Neural progenitor cell (in vitro differentiated cells): ENCODE results near the gene PVR. TPM values are rescaled to one million over a fixed set of nuclear protein-coding genes. Genes with fewer than 3 reads are reported as not detected.

Experiments
- DNase-seq: peaks from one replicate; pipeline ENCODE4 v3.0.0-alpha.2; 2016; ENCODE audit warnings: low spot score
- H2AFZ ChIP-seq: fragments of 200-600 bp; sonication (generic); replicated peaks from 2 replicates; pipeline ENCODE4 v1.6.1; 2016; ENCODE audit warnings: antibody characterized with exemption
- H3F3A ChIP-seq: fragments of 200-600 bp; sonication (generic); 2 replicates; pipeline ENCODE4 v1.6.1; 2016; ENCODE audit warnings: antibody characterized with exemption, low read depth
- H3K27ac ChIP-seq: fragments of 200-600 bp; sonication (generic); 2 replicates; pipeline ENCODE4 v1.5.1; 2016; ENCODE audit warnings: mild to moderate bottlenecking
- H3K27me3 ChIP-seq: fragments of 200-600 bp; sonication (generic); 2 replicates; pipeline ENCODE4 v1.6.1; 2016; ENCODE audit warnings: mild to moderate bottlenecking, moderate library complexity
- H3K36me3 ChIP-seq: fragments of 200-600 bp; sonication (generic); 2 replicates; pipeline ENCODE4 v1.5.1; 2016
- H3K4me1 ChIP-seq: fragments of 200-600 bp; sonication (generic); 2 replicates; pipeline ENCODE4 v1.6.1; 2016; ENCODE audit warnings: mixed run types
- H3K4me2 ChIP-seq: fragments of 200-600 bp; sonication (generic); 2 replicates; pipeline ENCODE4 v1.6.1; 2016
- H3K4me3 ChIP-seq: fragments of 200-600 bp; sonication (generic); 2 replicates; pipeline ENCODE4 v1.5.1; 2016
- H3K79me2 ChIP-seq: fragments of 200-600 bp; sonication (generic); 2 replicates; pipeline ENCODE4 v1.6.1; 2016; ENCODE audit warnings: low read depth
- H3K9ac ChIP-seq: fragments of 200-600 bp; sonication (generic); 2 replicates; pipeline ENCODE4 v1.6.1; 2016
- H3K9me3 ChIP-seq: fragments of 200-600 bp; sonication (generic); 2 replicates; pipeline ENCODE4 v1.5.1; 2016; ENCODE audit warnings: low read depth
- H4K20me1 ChIP-seq: fragments of 200-600 bp; sonication (generic); 2 replicates; pipeline ENCODE4 v1.6.1; 2016; ENCODE audit warnings: low read depth
- H3K27ac Mint-ChIP-seq: 3 replicates; pipeline ENCODE4 v1.8.0; 2021; ENCODE audit warnings: mixed read lengths
- H3K27me3 Mint-ChIP-seq: 2 replicates; pipeline ENCODE4 v1.8.0; 2022; ENCODE audit warnings: low read depth, mild to moderate bottlenecking, inconsistent platforms, moderate library complexity, mixed read lengths; ENCODE audit not compliant: insufficient read depth
- H3K36me3 Mint-ChIP-seq: 3 replicates; pipeline ENCODE4 v1.8.0; 2021; ENCODE audit warnings: mixed read lengths
- H3K4me1 Mint-ChIP-seq: 3 replicates; pipeline ENCODE4 v1.8.0; 2021; ENCODE audit warnings: mixed read lengths
- H3K4me3 Mint-ChIP-seq: 3 replicates; pipeline ENCODE4 v1.8.0; 2021; ENCODE audit warnings: mild to moderate bottlenecking, moderate library complexity, mixed read lengths
- H3K9me3 Mint-ChIP-seq: 3 replicates; pipeline ENCODE4 v1.8.0; 2020; ENCODE audit warnings: mixed read lengths
- EZH2 ChIP-seq: fragments of 200-600 bp; sonication (generic); IDR thresholded peaks from 2 replicates; pipeline ENCODE4 v1.6.1; 2017; ENCODE audit warnings: antibody characterized with exemption, mild to moderate bottlenecking, moderate library complexity
- EZH2phosphoT487 ChIP-seq: fragments of 200-600 bp; sonication (generic); IDR thresholded peaks from 2 replicates; pipeline ENCODE4 v1.6.1; 2017; ENCODE audit warnings: antibody characterized with exemption
- total RNA-seq: library from RNA; depleted of rRNA; stranded (reverse); fragments of >200 nt; gene quantifications from 2 replicates; pipeline ENCODE4 v1.2.3, GENCODE V29; 2015; ENCODE audit warnings: low replicate concordance
- TF ChIP-seq, protein P1 (sequence below): fragments of 200-600 bp; sonication (generic); IDR thresholded peaks from 2 replicates; pipeline ENCODE4 v1.5.1; 2017; ENCODE audit warnings: antibody characterized with exemption, mild to moderate bottlenecking

PVR gene
- total RNA-seq, 1 donor from 2014 or later: 4.4 TPM

- H3K27me3 ChIP-seq: no peaks in the 10 kb centered on the region
- no peaks in the 10 kb centered on the region for H3F3A ChIP-seq
- H3K4me1 Mint-ChIP-seq: no peaks in the 10 kb centered on the region
- H4K20me1 ChIP-seq: no peaks in the 10 kb centered on the region
- H3K36me3 Mint-ChIP-seq: peaks cover 8% of the 10 kb centered on the region
- no peak overlapping the region for H3K27ac Mint-ChIP-seq
- no peak overlapping the region for H2AFZ ChIP-seq
- H3K27me3 Mint-ChIP-seq: peaks cover 2% of the 10 kb centered on the region
- H3K9ac ChIP-seq: no peak overlapping the region
- H3K9me3 ChIP-seq: no peaks in the 10 kb centered on the region
- H3K36me3 ChIP-seq: no peaks in the 10 kb centered on the region
- H3K9me3 Mint-ChIP-seq: no peaks in the 10 kb centered on the region
- no peaks in the 10 kb centered on the region for H3K4me1 ChIP-seq
- H3K4me2 ChIP-seq: no peak overlapping the region
- no peak overlapping the region for H3K4me3 Mint-ChIP-seq
- no peak overlapping the region for H3K27ac ChIP-seq
- no peak for TF ChIP-seq EZH2
- TF ChIP-seq, protein P1, sequence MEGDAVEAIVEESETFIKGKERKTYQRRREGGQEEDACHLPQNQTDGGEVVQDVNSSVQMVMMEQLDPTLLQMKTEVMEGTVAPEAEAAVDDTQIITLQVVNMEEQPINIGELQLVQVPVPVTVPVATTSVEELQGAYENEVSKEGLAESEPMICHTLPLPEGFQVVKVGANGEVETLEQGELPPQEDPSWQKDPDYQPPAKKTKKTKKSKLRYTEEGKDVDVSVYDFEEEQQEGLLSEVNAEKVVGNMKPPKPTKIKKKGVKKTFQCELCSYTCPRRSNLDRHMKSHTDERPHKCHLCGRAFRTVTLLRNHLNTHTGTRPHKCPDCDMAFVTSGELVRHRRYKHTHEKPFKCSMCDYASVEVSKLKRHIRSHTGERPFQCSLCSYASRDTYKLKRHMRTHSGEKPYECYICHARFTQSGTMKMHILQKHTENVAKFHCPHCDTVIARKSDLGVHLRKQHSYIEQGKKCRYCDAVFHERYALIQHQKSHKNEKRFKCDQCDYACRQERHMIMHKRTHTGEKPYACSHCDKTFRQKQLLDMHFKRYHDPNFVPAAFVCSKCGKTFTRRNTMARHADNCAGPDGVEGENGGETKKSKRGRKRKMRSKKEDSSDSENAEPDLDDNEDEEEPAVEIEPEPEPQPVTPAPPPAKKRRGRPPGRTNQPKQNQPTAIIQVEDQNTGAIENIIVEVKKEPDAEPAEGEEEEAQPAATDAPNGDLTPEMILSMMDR: no peak
- no peak for TF ChIP-seq EZH2phosphoT487
- no peak for DNase-seq
- H3K4me3 ChIP-seq: no peak overlapping the region
- no peaks in the 10 kb centered on the region for H3K79me2 ChIP-seq
Observed at GRCh38 chr19:44661205-44661604, 17.5 kb downstream of the PVR start.

- no peak for TF ChIP-seq EZH2
- TF ChIP-seq EZH2phosphoT487: no peak
- TF ChIP-seq, protein P1: no peak
- peaks cover 2% of the 10 kb centered on the region for H3F3A ChIP-seq
- no peak overlapping the region for H3K27ac Mint-ChIP-seq
- H3K9me3 ChIP-seq: no peaks in the 10 kb centered on the region
- no peaks in the 10 kb centered on the region for H3K4me1 ChIP-seq
- no peaks in the 10 kb centered on the region for H4K20me1 ChIP-seq
- no peaks in the 10 kb centered on the region for H3K27me3 ChIP-seq
- no peaks in the 10 kb centered on the region for H3K9me3 Mint-ChIP-seq
- no peak overlapping the region for H3K4me2 ChIP-seq
- no peaks in the 10 kb centered on the region for H3K4me1 Mint-ChIP-seq
- peaks cover 6% of the 10 kb centered on the region for H3K36me3 Mint-ChIP-seq
- no peaks in the 10 kb centered on the region for H3K36me3 ChIP-seq
- H2AFZ ChIP-seq: no peak overlapping the region
- no peak overlapping the region for H3K27ac ChIP-seq
- no peak for DNase-seq
- no peak overlapping the region for H3K9ac ChIP-seq
- no peaks in the 10 kb centered on the region for H3K79me2 ChIP-seq
- peaks cover 2% of the 10 kb centered on the region for H3K27me3 Mint-ChIP-seq
- no peak overlapping the region for H3K4me3 ChIP-seq
- H3K4me3 Mint-ChIP-seq: no peak overlapping the region
Observed at GRCh38 chr19:44661904-44662303, 18.2 kb downstream of the PVR start.

GRCh38 chr19:44662691-44663385, 19.1 kb downstream of the PVR start:
- H3K9me3 ChIP-seq: no peaks in the 10 kb centered on the region
- H3K4me3 ChIP-seq: no peak overlapping the region
- no peak for DNase-seq
- H2AFZ ChIP-seq: no peak overlapping the region
- H3K4me1 ChIP-seq: no peaks in the 10 kb centered on the region
- Mint-ChIP-seq H3K9me3 (no peaks in the 10 kb centered on the region), H3K4me1 (no peaks in the 10 kb centered on the region), H3K27ac (no peak overlapping the region), H3K27me3 (no peaks in the 10 kb centered on the region), H3K36me3 (peaks cover 3% of the 10 kb centered on the region), H3K4me3 (no peak overlapping the region)
- H3K9ac ChIP-seq: no peak overlapping the region
- peaks cover 7% of the 10 kb centered on the region for H3F3A ChIP-seq
- H4K20me1 ChIP-seq: no peaks in the 10 kb centered on the region
- H3K27ac ChIP-seq: no peak overlapping the region
- H3K27me3 ChIP-seq: no peaks in the 10 kb centered on the region
- no peaks in the 10 kb centered on the region for H3K36me3 ChIP-seq
- no peaks in the 10 kb centered on the region for H3K79me2 ChIP-seq
- H3K4me2 ChIP-seq: no peak overlapping the region
- no peak for TF ChIP-seq EZH2
- no peak for TF ChIP-seq EZH2phosphoT487
- TF ChIP-seq, protein P1: no peak
